T-helper 1 cell treated with Interleukin-12 subunit alpha and Interleukin-12 subunit beta and Interleukin-4 antibody, amounts not matched to agents 30 ng/mL and 1 ng/mL, for 36 hours (primary cell): ENCODE data around the gene CSMD2. TPM values are rescaled to one million over a fixed set of nuclear protein-coding genes. Genes with fewer than 3 reads are reported as not detected.
"Not testable (repeated sequence)": the region's sequence is repeated elsewhere in the genome, so short reads cannot be mapped to it uniquely, and the experiment has no call there.

ENCODE experiments used
- intact Hi-C: fragments of 100-400 bp; cut with micrococcal nuclease; formaldehyde crosslinking; loops from one replicate; pipeline ENCODE4 v1.15.1; 2024
- total RNA-seq: library from RNA; stranded (reverse); gene quantifications from 2 replicates; pipeline ENCODE4 v1.2.3, GENCODE V29; 2022

The CSMD2 gene
- total RNA-seq, 1 donor from 2014 or later, result not detected

DNA sequence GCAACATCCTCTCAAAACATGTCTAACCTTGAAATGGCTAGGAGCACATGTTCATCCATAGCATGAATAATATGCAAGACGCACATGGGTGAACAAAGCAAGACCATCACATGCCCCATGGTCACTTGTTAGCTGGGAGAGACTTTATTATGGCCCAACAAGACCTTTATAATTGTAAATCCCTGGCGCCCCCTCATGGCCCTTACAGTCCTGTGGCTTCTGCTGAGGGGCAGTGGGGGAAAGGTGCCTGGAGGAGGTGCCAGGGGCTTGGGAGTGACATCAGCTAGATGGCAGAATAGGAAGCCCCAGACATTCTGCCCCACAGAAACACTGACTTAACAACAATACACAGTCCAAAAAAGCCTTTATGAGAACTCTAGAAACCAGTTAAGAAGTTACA, 51.7 kb downstream of the CSMD2 start:
- intact Hi-C loops, result no loop called here

DNA sequence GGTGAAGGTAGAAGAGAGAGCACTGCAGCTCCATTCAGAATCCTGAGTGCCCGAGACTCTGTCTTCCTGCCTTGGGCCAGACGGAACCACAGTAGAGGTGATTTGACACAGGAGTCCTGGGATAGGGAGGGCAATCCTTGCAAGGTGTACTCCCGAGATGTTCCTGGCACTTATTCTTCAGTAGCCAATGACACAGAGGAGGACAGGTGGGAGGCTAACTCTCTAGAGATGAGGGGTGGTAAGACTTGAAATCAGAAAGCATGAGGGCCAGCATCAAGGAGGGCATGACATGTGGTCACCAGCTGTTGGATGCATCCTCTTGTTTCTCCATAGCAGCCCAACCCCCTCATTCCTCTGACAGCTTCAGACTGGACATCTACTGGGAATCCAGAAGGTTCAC, 56.3 kb downstream of the CSMD2 start:
- intact Hi-C loops, result no loop called here

DNA sequence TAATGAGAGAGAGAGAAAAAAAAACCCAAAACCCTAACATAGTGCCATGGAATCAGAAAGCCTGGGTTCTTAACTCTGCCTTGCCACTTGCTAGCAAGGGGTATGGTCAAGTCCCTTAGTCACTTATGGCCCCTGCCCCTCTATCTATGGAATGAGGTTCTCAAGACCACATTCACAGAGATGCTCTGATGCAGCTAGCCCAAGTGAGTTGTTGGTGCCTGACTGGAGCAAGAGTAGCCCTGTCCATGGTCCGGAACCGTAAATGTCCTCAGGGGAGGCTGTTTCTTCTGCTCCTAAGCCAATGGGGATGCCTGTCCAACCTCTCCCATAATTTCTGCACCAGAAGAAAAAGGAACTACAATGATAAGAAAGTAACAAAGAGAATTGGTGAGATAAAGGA, 56.8 kb downstream of the CSMD2 start:
- intact Hi-C loops, result no loop called here

DNA sequence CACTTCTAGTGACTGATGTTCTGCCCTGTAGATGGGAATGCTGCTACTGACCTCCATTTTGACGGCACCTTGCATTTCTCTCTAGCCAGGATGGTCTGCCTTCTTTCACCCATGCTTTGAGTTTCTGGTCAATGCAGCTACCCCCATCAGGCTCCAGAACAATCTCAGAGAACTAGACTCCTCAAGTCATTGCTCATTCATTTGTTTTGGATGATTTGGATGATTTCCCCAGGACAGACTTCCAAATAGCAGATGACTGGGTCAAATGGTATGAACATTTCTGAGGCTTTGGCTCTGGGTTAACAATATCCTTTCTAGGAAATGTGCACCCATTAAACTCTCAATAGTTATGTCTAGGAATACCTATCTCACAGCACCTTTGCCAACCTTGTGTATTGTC, 63.9 kb downstream of the CSMD2 start:
- intact Hi-C loops, result no loop called here

DNA sequence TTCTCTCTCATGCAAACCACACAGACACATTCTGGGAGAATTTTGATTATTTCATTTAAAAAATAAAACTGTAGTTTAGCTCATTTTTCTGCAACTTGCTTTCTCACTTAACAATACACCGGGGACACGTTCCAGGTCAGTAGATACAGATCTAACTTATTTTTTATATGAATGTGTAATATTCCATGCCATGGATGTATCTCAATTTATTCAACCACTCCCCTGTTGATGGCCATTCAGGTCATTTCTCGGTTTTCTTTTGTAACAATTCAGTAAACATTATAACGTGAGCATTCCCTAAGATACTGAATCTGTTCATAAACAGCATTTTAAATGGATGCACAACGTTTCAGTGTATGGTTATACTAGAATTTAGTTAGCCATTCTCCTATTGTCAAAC, 64.7 kb downstream of the CSMD2 start:
- intact Hi-C loops, result no loop called here

DNA sequence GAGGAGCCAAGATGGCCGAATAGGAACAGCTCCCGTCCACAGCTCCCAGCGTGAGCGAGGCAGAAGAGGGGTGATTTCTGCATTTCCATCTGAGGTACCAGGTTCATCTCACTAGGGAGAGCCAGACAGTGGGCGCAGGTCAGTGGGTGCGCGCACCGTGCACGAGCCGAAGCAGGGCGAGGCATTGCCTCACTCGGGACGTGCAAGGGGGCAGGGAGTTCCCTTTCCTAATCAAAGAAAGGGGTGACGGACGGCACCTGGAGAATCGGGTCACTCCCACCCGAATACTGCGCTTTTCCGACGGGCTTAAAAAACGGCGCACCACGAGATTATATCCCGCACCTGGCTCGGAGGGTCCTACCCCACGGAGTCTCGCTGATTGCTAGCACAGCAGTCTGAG, 72.6 kb downstream of the CSMD2 start:
- intact Hi-C loops, result not testable (repeated sequence)

DNA sequence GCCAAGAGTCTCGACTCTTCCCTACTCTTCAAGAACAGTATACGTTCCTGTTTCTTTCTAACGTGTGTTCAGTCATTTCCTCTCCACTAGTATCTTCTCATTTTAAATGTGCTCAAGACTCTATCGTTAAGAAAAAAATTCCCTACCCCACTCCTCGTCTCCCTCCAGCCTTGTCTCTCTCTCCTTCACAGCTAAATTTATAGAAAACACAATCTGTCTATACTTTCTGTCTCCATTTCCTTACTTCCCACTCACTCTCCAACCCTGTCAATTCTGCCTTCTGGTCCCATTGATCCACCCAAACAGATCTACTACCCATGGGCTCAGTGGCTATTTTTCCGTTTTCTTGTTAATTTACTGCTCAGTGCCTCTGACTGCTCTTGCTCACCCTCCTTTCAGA, 75.3 kb downstream of the CSMD2 start:
- intact Hi-C loops, result no loop called here

DNA sequence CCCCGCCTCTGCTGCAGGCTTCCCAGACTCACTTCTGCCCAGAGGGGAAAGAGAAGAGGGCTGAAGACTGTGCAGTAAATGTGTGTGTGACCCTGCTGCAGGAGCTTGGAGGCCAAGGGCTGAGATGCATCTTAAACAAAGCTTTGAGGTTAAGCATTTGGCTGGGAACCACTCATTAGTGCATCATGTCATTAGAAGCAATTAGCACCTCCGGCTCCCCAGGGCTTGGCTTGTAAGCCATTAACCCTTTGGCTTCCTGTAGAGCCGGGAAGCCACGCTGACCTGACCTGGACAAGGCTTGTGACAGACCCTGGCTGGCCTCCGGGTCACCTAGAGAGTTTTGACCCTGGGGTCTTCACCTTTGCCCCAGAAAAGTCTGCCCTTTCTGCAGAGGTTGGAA, 77.0 kb downstream of the CSMD2 start:
- intact Hi-C loops, result no loop called here

DNA sequence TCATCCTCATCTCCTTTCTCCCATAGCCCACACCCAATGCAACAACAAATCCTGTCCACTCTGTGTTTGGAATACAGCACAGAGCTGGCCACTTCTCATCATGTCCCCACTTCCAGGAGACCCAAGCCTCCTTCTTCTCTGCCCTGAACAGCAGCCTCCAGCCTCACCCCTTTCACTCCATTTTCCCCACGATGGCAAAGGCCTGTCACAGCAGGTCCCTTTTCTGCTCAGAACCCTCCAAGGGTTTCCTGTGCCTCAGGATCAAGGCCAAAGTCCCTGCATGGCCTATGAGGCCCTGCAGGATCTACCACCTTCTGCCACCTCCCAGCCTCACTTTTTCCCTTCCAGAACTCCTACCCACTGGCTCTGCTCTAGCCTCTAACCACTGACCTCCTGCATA, 78.5 kb downstream of the CSMD2 start:
- intact Hi-C loops, result no loop called here

DNA sequence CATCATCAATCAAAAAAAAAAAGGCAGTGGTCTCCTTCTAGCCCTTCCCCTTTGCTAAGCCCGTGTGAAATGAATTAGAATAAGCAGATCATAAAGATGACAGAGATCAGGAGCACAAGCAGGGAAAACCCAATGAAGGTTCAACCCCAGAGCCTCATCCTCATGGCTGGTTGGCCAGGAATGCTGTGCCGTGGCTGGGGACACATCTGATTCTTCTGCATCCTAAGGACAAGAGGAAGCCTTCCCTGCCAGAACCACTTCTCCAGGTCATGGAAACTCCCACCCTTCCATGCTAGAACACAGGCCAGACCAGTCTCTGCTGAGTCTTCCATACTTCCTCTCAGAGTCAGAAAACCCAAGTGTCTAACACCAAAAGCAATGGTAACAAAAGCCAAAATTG, 81.1 kb downstream of the CSMD2 start:
- intact Hi-C loops, result no loop called here

DNA sequence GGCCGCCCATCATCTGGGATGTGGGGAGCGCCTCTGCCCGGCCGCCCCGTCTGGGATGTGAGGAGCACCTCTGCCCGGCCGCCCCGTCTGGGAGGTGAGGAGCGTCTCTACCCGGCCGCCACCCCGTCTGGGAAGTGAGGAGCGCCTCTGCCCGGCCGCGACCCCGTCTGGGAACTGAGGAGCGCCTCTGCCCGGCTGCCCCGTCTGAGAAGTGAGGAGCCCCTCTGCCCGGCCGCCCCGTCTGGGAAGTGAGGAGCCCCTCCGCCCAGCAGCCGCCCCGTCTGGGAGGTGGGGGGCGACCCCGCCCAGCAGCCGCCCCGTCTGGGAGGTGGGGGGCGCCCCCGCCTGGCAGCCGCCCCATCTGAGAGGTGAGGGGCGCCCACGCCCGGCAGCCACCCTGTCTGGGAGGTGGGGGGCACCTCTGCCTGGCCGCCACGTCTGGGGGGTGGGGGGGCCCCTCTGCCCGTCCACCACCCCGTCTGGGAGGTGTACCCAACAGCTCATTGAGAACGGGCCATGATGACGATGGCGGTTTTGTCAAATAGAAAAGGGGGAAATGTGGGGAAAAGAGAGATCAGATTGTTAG, 82.9 kb downstream of the CSMD2 start:
- intact Hi-C loops, result not testable (repeated sequence)

DNA sequence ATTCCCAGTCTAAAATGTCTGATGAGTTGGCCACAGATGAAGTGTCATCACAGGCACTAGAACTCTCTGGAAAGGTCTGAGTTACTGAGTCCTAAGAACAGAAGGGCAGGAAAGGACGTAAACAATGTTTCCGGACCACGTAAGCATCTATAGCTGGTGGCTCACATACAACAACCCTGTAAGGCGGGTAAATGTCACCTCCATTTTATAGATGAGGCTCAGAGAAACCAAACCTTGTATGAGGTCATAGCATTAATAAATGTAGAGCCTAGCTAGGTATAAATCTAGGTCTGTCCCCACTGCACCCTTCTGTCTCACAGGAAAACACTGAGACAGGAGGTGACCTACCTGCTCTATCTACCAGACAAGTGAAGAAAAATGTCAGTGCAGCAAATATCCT, 86.6 kb downstream of the CSMD2 start:
- intact Hi-C loops, result no loop called here

DNA sequence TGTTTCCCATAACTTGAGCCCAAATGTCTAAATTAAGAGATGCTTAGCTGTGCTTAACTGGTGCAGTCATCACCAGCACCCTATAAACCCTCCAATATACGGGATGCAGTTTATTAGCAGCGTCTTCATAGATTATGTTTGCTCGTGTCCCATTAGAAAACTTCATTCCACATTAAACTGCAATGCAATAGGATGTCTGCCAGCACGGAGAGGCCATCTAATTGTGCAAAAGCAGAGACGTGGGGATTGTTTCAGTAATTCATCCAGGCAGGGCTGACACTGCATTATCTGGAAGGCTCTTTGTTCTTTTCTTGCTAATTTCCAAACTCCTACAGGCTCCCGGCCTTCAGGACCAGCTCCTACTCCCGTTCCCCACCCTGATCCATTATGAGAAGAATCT, 89.5 kb downstream of the CSMD2 start:
- intact Hi-C loops, result no loop called here

DNA sequence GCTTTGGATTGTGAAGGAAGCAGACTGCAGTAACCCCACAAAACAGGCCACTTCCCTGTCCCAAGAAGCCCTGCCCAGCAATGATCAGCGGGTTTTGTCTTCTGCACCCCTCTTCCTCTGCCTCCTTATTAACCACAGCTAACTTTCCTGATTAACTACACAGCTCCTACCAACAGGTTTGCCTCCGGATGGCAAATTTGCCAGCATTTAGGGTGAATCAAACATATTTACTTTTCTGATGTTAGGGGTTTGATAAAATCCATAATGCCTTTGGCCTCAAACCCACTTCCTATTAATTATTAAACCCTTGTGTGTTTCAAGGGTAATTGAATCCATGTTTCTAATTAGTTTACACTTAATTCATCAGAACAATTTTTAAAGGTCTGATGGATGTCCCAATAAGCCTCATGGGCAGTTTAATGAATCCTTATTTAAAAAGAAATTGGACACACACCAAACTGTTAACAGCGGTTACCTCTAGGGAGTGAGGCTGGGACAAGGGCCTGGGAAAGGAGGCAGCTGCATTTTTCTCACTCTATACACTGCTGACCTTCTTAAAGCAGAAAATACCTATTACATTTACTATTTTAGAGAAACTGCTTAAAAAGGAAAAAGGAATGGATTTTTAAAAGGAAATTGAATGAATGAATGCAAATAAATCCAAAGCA, 91.9 kb downstream of the CSMD2 start:
- intact Hi-C loops, result no loop called here

DNA sequence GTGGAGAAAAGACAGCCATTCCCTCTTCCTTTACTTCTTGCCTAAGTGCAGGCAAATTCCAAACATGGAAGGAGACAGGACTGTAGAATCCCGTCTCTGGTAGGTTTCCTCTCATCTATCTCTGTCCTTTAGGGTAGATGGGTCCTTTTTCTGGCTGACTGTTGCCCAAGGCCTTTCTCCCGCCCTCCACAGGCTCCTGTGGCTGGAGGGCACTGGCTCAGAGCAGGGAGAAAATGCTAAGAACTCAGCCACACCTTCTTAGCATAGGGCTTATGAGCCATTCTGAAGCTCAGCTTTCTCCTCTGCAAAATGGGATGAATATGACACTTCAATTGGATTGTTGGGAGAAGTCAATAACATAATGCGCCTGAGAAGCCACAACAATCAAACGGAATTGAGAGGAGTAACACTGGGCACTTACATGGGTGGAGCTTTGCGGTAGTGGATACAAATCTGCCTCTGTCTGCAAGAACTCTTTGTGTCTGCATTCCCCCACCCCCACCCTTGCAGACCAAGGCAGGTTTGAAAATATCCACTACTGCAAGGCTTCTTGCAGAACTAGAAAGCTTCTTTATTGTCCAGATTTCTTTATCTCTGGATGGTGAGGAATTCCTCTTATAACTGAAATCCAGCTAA, 94.7 kb downstream of the CSMD2 start:
- intact Hi-C loops, result no loop called here

DNA sequence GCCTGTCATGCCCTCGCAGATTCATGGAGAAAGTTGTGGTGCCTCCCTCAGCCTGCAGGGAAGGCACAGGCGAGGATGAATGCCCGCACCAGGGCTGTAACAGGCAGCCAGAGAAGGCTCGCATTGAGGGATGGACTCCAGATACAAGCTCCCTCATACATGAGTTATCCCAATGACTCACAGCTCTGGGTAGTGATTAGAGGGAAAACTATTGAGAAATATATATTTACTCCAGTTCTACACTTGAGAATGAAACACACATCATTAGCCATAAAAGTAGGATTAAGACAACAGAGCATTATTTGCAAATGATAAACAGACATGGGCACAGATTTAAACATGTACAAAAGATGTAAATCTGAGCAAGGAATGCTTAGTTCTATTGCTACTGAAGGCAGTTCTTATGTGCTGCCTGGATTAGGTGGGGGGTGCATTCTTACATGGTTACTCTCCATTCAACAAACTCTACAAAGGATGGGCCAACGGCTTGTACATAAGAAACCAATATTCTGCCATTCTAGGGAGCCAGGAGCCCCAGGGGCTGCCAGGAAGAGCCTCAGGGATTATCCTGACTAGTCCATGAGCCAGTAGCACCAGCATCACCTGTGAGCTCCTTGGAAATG, 97.9 kb downstream of the CSMD2 start:
- intact Hi-C loops, result no loop called here

DNA sequence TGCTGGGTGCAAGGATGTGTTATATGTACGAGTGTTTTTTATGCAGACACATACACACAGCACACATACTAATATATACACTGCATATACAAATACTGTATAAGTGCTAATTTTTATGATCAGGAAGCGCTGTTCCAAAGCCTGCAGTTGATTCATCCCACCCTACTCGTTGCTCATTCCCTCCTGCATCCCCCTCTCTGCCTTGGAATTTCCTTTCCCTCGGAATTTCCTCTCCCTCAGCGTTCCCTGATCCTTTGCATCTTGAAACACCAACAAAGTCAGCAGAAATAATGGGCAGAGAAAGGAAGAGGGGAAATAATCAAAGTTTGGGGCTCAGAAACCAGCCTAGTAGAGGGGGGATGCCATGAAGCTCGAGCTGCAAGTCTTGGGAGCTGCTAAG, 98.9 kb downstream of the CSMD2 start:
- intact Hi-C loops, result no loop called here

DNA sequence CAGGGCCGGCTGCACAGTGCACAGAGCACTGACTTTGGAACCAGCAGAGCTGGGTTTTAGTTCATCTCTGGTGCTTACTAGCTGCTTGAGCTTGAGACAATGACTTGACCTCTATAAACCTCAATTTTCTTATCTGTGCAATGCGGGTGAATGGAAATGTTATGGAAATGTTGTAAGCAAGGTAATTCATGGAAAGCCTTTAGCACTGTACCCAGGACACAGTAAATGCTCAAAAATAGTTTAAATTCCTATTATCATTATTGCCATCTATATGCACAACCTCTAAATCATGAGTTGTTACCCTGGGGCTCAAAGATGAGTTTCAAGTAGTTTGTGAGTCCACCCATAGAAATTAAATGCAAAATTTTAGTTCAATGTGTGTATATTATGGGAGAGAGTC, 99.5 kb downstream of the CSMD2 start:
- intact Hi-C loops, result no loop called here

DNA sequence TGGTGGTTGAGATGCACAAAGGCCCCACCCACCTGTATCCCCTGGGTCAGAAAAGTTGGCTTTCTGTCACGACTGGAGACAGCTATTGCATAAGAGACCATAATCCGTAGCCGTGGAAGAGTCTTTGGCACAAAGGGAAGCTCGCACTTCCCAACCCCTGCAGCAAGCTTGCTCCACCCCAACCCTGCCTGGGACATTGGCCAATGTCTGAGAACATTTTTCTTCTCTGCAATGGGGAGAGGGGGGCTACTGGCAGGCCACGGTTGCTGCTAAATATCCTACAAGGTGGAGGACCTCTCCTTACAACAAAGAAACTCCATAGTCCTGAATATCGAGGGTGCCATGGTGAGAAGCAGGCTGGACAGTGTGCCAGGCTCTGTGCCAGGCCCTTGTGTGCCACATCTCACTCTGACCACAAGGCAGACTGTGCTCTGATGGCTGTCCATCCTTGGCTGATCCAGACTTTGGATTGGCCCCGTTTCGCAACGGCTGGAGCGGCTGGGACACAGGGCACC, 104.1 kb downstream of the CSMD2 start:
- intact Hi-C loops, result no loop called here

DNA sequence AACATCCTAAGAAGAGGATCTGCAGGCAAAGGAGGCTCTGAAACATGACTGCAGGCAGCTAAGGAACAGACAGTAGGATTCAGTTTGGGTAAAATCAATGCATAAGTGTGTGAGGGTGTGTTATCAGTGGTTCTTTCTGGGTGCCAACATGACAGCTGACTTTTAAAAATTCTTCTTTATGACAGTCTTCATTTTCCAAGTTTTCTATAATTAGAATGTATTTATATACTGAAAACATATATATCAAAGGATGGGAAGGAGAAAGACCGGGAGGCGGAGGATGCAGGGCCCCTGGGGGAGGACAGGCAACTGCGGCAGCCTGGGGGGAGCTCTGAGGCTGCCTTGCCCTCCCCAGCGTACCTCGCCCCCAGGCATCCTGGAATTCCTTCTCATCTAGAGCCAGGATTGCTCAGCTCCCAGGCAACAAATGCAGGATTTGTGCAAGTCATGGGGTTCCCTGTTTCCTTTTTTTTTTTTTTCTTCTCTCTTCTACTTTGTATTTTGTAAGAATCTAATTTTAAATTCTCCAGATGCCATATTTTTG, 104.8 kb downstream of the CSMD2 start:
- intact Hi-C loops, result no loop called here

DNA sequence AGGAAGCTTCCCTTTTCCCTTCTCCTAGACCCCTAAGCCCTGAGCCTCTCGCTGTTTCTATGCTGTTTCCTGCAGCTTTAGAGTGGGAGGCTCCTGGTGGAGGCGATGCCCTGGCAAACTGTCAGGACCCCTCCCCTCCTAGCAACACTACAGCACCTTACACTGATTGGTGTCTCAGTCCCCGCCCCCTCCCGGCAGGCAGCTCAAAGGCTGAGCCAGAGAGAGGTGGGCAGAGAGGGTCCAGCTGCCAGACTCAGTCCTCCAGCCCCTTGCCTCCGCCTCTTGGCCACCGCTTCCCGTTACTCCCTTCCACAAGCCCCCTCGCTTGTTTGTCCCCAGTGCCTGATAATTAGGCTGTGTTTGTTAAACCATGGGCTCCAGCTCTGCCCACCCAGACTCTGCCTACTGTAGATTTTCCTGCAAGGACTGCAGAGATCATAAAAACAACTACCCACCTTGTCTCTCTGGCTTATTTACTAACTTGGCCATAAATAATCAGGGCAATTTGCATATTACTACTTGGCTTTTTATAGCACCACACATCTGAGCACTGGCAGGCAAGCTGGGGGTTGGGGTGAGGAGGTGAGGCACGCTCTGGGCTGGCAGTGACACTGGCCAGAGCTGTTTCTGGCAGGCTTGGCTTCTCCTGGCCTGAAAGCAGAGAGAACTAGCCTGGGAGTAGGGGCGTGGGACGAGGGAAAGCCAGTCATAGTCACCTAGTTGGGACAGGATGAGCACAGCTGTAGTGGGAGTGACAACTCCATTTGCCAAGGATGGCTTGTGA, 107.5 kb downstream of the CSMD2 start:
- intact Hi-C loops, result no loop called here
